ENCODE data around the gene TMEM123.

DNA sequence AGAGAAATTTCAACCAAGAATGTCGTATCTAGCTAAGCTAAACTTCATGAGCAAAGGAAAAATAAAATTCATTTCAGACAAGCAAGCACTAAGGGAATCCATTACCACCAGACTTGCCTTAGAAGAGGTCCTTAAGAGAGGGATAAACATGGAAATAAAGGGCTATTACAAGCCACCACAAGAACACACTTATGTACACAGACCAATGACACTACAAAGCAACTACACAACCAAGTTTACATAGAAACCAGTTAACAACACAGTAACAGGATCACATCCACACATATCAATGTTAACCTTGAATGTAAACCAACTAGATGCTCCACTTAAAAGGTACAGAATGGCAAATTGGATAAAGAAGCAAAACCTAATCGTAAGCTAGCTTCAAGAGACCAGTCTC, 38.0 kb downstream of the TMEM123 start:
- TF ChIP-seq, protein P1, sequence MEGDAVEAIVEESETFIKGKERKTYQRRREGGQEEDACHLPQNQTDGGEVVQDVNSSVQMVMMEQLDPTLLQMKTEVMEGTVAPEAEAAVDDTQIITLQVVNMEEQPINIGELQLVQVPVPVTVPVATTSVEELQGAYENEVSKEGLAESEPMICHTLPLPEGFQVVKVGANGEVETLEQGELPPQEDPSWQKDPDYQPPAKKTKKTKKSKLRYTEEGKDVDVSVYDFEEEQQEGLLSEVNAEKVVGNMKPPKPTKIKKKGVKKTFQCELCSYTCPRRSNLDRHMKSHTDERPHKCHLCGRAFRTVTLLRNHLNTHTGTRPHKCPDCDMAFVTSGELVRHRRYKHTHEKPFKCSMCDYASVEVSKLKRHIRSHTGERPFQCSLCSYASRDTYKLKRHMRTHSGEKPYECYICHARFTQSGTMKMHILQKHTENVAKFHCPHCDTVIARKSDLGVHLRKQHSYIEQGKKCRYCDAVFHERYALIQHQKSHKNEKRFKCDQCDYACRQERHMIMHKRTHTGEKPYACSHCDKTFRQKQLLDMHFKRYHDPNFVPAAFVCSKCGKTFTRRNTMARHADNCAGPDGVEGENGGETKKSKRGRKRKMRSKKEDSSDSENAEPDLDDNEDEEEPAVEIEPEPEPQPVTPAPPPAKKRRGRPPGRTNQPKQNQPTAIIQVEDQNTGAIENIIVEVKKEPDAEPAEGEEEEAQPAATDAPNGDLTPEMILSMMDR (conservative IDR thresholded peaks at IDR 0.05; ENCODE audit: low read depth, low read length), result no peak
- TF ChIP-seq POLR2A (IDR thresholded peaks at IDR 0.05; ENCODE audit: low read depth, low read length), result no peak
- TF ChIP-seq CEBPB (IDR thresholded peaks at IDR 0.05; ENCODE audit: low read depth, low read length), result no peak
- TF ChIP-seq, protein P2, sequence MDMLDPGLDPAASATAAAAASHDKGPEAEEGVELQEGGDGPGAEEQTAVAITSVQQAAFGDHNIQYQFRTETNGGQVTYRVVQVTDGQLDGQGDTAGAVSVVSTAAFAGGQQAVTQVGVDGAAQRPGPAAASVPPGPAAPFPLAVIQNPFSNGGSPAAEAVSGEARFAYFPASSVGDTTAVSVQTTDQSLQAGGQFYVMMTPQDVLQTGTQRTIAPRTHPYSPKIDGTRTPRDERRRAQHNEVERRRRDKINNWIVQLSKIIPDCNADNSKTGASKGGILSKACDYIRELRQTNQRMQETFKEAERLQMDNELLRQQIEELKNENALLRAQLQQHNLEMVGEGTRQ (IDR thresholded peaks at IDR 0.05; ENCODE audit: low read depth, low read length), result no peak
- TF ChIP-seq MAZ (IDR thresholded peaks at IDR 0.05; ENCODE audit: borderline replicate concordance, low read depth, low read length), result no peak
- no peak for TF ChIP-seq NFE2L2 (IDR thresholded peaks at IDR 0.05; ENCODE audit: low read depth, low read length)
- TF ChIP-seq RFX5 (IDR thresholded peaks at IDR 0.05; ENCODE audit: low read depth, low read length), result no peak
- TF ChIP-seq, protein P3, sequence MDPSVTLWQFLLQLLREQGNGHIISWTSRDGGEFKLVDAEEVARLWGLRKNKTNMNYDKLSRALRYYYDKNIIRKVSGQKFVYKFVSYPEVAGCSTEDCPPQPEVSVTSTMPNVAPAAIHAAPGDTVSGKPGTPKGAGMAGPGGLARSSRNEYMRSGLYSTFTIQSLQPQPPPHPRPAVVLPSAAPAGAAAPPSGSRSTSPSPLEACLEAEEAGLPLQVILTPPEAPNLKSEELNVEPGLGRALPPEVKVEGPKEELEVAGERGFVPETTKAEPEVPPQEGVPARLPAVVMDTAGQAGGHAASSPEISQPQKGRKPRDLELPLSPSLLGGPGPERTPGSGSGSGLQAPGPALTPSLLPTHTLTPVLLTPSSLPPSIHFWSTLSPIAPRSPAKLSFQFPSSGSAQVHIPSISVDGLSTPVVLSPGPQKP (IDR thresholded peaks at IDR 0.05; ENCODE audit: borderline replicate concordance, low read depth, low read length), result no peak
- TF ChIP-seq CHD1 (IDR thresholded peaks at IDR 0.05; ENCODE audit: low read depth, low read length), result no peak
- no peak for TF ChIP-seq SMC3 (IDR thresholded peaks at IDR 0.05; ENCODE audit: low read depth, low read length)
- TF ChIP-seq MAFK (IDR thresholded peaks at IDR 0.05; ENCODE audit: low read depth, low read length), result no peak
- no peak for TF ChIP-seq FOS (IDR thresholded peaks at IDR 0.05; ENCODE audit: low read depth, low read length)
- TF ChIP-seq MXI1 (IDR thresholded peaks at IDR 0.05; ENCODE audit: borderline replicate concordance, low read depth, low read length), result no peak
